ENCODE results near the gene ADAMTSL5.

Gene ADAMTSL5

GRCh38 chr19:1471515-1472160, 41.2 kb downstream of the ADAMTSL5 start:
- Histone ChIP-seq H3K36me3 (ENCODE audit: control insufficient read depth, insufficient read depth, low read length) (no peaks in the 10 kb centered on the region), H3K9me3 (ENCODE audit: control insufficient read depth, low read length) (no peaks in the 10 kb centered on the region), H3K27ac (ENCODE audit: insufficient read depth, low read depth, low read length, poor library complexity, severe bottlenecking) (no peak overlapping the region), H3K27me3 (ENCODE audit: control insufficient read depth, insufficient read depth, low read length, poor library complexity, severe bottlenecking) (peaks cover 74% of the 10 kb centered on the region), H3K4me3 (ENCODE audit: insufficient read depth, low read depth, low read length) (no peak overlapping the region), H3K4me1 (ENCODE audit: control insufficient read depth, insufficient read depth, low read length) (peaks cover 24% of the 10 kb centered on the region)
- WGBS, 2 experiments, result 32% methylated on average over 24 of the region's 24 CpGs

- H3K9me3 ChIP-seq (ENCODE audit: control insufficient read depth, low read length), result no peaks in the 10 kb centered on the region
- peaks cover 29% of the 10 kb centered on the region for H3K4me1 ChIP-seq (ENCODE audit: control insufficient read depth, insufficient read depth, low read length)
- H3K27me3 ChIP-seq (ENCODE audit: control insufficient read depth, insufficient read depth, low read length, poor library complexity, severe bottlenecking), result peaks cover 80% of the 10 kb centered on the region
- H3K36me3 ChIP-seq (ENCODE audit: control insufficient read depth, insufficient read depth, low read length), result no peaks in the 10 kb centered on the region
- WGBS, 2 experiments, result 8% methylated on average over 28 of the region's 28 CpGs
- no peak overlapping the region for H3K27ac ChIP-seq (ENCODE audit: insufficient read depth, low read depth, low read length, poor library complexity, severe bottlenecking)
- H3K4me3 ChIP-seq (ENCODE audit: insufficient read depth, low read depth, low read length), result peak overlapping the region; percentile 30
These were observed 41.8 kb downstream of the ADAMTSL5 start for GRCh38 chr19:1471010-1471514.

- Histone ChIP-seq H3K36me3 (ENCODE audit: control insufficient read depth, insufficient read depth, low read length) (no peaks in the 10 kb centered on the region), H3K27me3 (ENCODE audit: control insufficient read depth, insufficient read depth, low read length, poor library complexity, severe bottlenecking) (peaks cover 86% of the 10 kb centered on the region), H3K4me3 (ENCODE audit: insufficient read depth, low read depth, low read length) (peak overlapping the region; percentile 30), H3K4me1 (ENCODE audit: control insufficient read depth, insufficient read depth, low read length) (peaks cover 29% of the 10 kb centered on the region), H3K9me3 (ENCODE audit: control insufficient read depth, low read length) (no peaks in the 10 kb centered on the region), H3K27ac (ENCODE audit: insufficient read depth, low read depth, low read length, poor library complexity, severe bottlenecking) (no peak overlapping the region)
- WGBS, 2 experiments, result 1% methylated on average over 67 of the region's 67 CpGs
These were observed 42.4 kb downstream of the ADAMTSL5 start for GRCh38 chr19:1470305-1471009.

GRCh38 chr19:1470055-1470304, 42.8 kb downstream of the ADAMTSL5 start:
- WGBS, 2 experiments, result 12 to 14% methylated on average over 22 of the region's 22 CpGs
- H3K27me3 ChIP-seq (ENCODE audit: control insufficient read depth, insufficient read depth, low read length, poor library complexity, severe bottlenecking), result peaks cover 91% of the 10 kb centered on the region
- no peak overlapping the region for H3K27ac ChIP-seq (ENCODE audit: insufficient read depth, low read depth, low read length, poor library complexity, severe bottlenecking)
- no peaks in the 10 kb centered on the region for H3K36me3 ChIP-seq (ENCODE audit: control insufficient read depth, insufficient read depth, low read length)
- no peaks in the 10 kb centered on the region for H3K9me3 ChIP-seq (ENCODE audit: control insufficient read depth, low read length)
- H3K4me1 ChIP-seq (ENCODE audit: control insufficient read depth, insufficient read depth, low read length), result peaks cover 29% of the 10 kb centered on the region
- peak overlapping the region; percentile 30 for H3K4me3 ChIP-seq (ENCODE audit: insufficient read depth, low read depth, low read length)

GRCh38 chr19:1469255-1470054, 43.4 kb downstream of the ADAMTSL5 start:
- Histone ChIP-seq H3K27me3 (ENCODE audit: control insufficient read depth, insufficient read depth, low read length, poor library complexity, severe bottlenecking) (peaks cover 96% of the 10 kb centered on the region), H3K27ac (ENCODE audit: insufficient read depth, low read depth, low read length, poor library complexity, severe bottlenecking) (no peak overlapping the region), H3K9me3 (ENCODE audit: control insufficient read depth, low read length) (no peaks in the 10 kb centered on the region), H3K4me1 (ENCODE audit: control insufficient read depth, insufficient read depth, low read length) (peaks cover 29% of the 10 kb centered on the region), H3K36me3 (ENCODE audit: control insufficient read depth, insufficient read depth, low read length) (no peaks in the 10 kb centered on the region), H3K4me3 (ENCODE audit: insufficient read depth, low read depth, low read length) (no peak overlapping the region)
- 6 to 7% methylated on average over 117 of the region's 117 CpGs for WGBS, 2 experiments

- H3K4me3 ChIP-seq (ENCODE audit: insufficient read depth, low read depth, low read length), result no peak overlapping the region
- 4% methylated on average over 47 of the region's 47 CpGs for WGBS, 2 experiments
These were observed 44.0 kb downstream of the ADAMTSL5 start for GRCh38 chr19:1468821-1469254.

GRCh38 chr19:1468274-1468820, 44.5 kb downstream of the ADAMTSL5 start:
- Histone ChIP-seq H3K4me1 (ENCODE audit: control insufficient read depth, insufficient read depth, low read length) (peaks cover 29% of the 10 kb centered on the region), H3K4me3 (ENCODE audit: insufficient read depth, low read depth, low read length) (no peak overlapping the region), H3K27me3 (ENCODE audit: control insufficient read depth, insufficient read depth, low read length, poor library complexity, severe bottlenecking) (peaks cover 97% of the 10 kb centered on the region), H3K9me3 (ENCODE audit: control insufficient read depth, low read length) (no peaks in the 10 kb centered on the region), H3K27ac (ENCODE audit: insufficient read depth, low read depth, low read length, poor library complexity, severe bottlenecking) (no peak overlapping the region), H3K36me3 (ENCODE audit: control insufficient read depth, insufficient read depth, low read length) (no peaks in the 10 kb centered on the region)
- 22 to 23% methylated on average over 49 of the region's 49 CpGs for WGBS, 2 experiments

More at GRCh38 chr19:1468821-1469254, 44.0 kb downstream of the ADAMTSL5 start:
- H3K4me1 ChIP-seq (ENCODE audit: control insufficient read depth, insufficient read depth, low read length), result peaks cover 29% of the 10 kb centered on the region
- peaks cover 100% of the 10 kb centered on the region for H3K27me3 ChIP-seq (ENCODE audit: control insufficient read depth, insufficient read depth, low read length, poor library complexity, severe bottlenecking)
- no peak overlapping the region for H3K27ac ChIP-seq (ENCODE audit: insufficient read depth, low read depth, low read length, poor library complexity, severe bottlenecking)
- H3K9me3 ChIP-seq (ENCODE audit: control insufficient read depth, low read length), result no peaks in the 10 kb centered on the region
- no peaks in the 10 kb centered on the region for H3K36me3 ChIP-seq (ENCODE audit: control insufficient read depth, insufficient read depth, low read length)

- Histone ChIP-seq H3K36me3 (ENCODE audit: control insufficient read depth, insufficient read depth, low read length) (no peaks in the 10 kb centered on the region), H3K4me3 (ENCODE audit: insufficient read depth, low read depth, low read length) (peak overlapping the region; percentile 10), H3K4me1 (ENCODE audit: control insufficient read depth, insufficient read depth, low read length) (peaks cover 29% of the 10 kb centered on the region), H3K9me3 (ENCODE audit: control insufficient read depth, low read length) (no peaks in the 10 kb centered on the region), H3K27ac (ENCODE audit: insufficient read depth, low read depth, low read length, poor library complexity, severe bottlenecking) (no peak overlapping the region), H3K27me3 (ENCODE audit: control insufficient read depth, insufficient read depth, low read length, poor library complexity, severe bottlenecking) (peaks cover 90% of the 10 kb centered on the region)
- 5 to 6% methylated on average over 92 of the region's 92 CpGs for WGBS, 2 experiments
These were observed 45.1 kb downstream of the ADAMTSL5 start for GRCh38 chr19:1467490-1468273.

- Histone ChIP-seq H3K9me3 (ENCODE audit: control insufficient read depth, low read length) (no peaks in the 10 kb centered on the region), H3K36me3 (ENCODE audit: control insufficient read depth, insufficient read depth, low read length) (no peaks in the 10 kb centered on the region), H3K27me3 (ENCODE audit: control insufficient read depth, insufficient read depth, low read length, poor library complexity, severe bottlenecking) (peaks cover 85% of the 10 kb centered on the region), H3K4me1 (ENCODE audit: control insufficient read depth, insufficient read depth, low read length) (peaks cover 29% of the 10 kb centered on the region), H3K4me3 (ENCODE audit: insufficient read depth, low read depth, low read length) (peak overlapping the region; percentile 12), H3K27ac (ENCODE audit: insufficient read depth, low read depth, low read length, poor library complexity, severe bottlenecking) (no peak overlapping the region)
- WGBS, 2 experiments, result 5 to 7% methylated on average over 36 of the region's 36 CpGs
These were observed 45.7 kb downstream of the ADAMTSL5 start for GRCh38 chr19:1467215-1467489.
